Measurements from ENCODE around the gene EFHD1. TPM values are rescaled to one million over a fixed set of nuclear protein-coding genes. Genes with fewer than 3 reads are reported as not detected.

EFHD1 gene
- 0.45 TPM in 1 of 2 replicates, not detected in the other for total RNA-seq

DNA sequence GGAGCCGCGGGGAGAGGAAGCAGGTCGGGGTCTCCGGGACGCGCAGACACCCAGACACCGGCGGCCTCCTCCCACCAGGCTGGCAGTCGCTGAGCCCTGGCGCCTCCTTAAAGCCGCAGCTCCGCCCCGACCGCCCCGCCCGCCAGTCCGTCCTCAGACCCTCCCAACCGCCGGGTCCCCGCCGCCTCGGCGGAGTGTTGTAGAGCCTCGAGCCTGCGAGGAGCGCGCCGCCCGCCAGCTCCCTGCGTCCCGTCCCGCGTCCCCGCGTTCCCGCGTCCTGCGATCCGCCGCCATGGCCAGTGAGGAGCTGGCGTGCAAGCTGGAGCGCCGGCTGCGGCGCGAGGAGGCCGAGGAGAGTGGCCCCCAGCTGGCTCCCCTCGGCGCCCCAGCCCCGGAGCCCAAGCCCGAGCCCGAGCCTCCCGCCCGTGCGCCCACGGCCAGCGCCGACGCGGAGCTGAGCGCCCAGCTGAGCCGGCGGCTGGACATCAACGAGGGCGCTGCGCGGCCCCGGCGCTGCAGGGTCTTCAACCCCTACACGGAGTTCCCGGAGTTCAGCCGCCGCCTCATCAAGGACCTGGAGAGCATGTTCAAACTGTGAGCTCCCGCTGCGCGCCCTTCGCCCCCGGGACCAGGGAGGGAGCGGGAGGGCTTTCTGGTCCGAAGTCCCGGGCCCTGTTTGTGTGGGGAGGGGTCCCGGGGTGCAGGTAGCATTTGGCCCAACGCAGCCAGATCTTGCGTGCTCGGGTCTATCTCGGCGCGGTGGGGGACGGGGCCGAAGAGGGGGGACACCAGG lies at the start of gene EFHD1:
TSS of gene EFHD1 (plus strand) at position 192 of the 793 bp plus-strand sequence. CDS start at position 293, 101 bp downstream.

DNA sequence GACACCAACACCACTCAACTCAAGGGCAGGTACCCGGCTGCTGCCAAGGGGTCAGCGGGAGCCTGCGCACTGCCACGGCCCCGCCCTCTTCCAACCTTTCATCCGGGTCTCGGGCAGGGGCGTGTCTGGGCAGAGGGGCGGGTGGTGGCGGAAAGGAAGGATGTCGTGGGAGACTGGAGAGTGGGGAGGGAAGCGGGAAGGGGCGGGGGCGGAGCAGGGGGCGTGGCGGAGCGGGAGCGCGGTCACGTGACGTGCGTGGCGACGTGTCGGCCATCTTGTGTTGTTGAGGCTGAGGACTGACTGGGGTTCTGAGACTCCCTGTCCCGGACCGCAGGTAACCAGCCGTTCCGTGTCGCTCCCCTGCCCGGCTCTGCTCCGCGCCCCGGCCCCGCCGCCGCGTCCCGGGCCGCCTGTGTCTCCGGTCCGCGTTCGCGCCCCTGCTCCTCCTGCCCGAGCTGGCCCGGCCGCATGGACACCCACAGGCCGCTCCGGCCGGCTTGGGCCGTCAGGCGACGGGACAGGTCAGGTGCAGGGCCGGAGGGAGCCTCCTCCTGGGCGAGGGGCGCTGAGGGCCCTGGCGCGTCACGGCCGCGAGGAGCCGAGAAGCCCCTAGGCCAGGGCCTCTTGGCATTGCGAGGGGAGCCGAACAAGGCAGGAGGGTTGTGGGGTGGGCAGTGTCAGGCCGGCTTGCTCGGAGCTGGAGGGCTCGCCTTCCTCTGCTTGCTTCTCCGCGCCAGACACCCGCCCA lies 63.8 kb downstream of the EFHD1 start, which contains the start of gene GIGYF2:
TSS of gene GIGYF2 (plus strand) at position 273 of the 748 bp plus-strand sequence. CDS start 37,867 bp downstream, outside the sequence.

Other genes with a start within 250 kb of the EFHD1 start
- gene ALPG, start 226.8 kb upstream of the EFHD1 start, total RNA-seq = not detected in 2 replicates
- not detected in 2 replicates for gene ALPI, start 177.5 kb upstream of the EFHD1 start, total RNA-seq
- gene ECEL1, start 145.8 kb upstream of the EFHD1 start, total RNA-seq = not detected in 2 replicates
- gene PRSS56, start 113.2 kb upstream of the EFHD1 start, total RNA-seq = not detected in 2 replicates
- not detected in 2 replicates for gene CHRND, start 107.4 kb upstream of the EFHD1 start, total RNA-seq
- not detected in 2 replicates for gene CHRNG, start 93.9 kb upstream of the EFHD1 start, total RNA-seq
- gene TIGD1, start 83.0 kb upstream of the EFHD1 start, total RNA-seq = 2.1 and 3.2 TPM in 2 replicates
- gene EIF4E2, start 82.9 kb upstream of the EFHD1 start, total RNA-seq = 84.4 and 85.9 TPM in 2 replicates
- gene GIGYF2, start 63.7 kb downstream of the EFHD1 start, total RNA-seq = 21.3 and 26.9 TPM in 2 replicates
- gene KCNJ13, start 143.0 kb downstream of the EFHD1 start, total RNA-seq = not detected in 2 replicates
- 1.5 and 9.9 TPM in 2 replicates for gene SNORC, start 236.7 kb downstream of the EFHD1 start, total RNA-seq